A549 (cell line): Measurements from ENCODE around the gene DSCAM.

Experiments
- CBX8 ChIP-seq: fragments of 200-600 bp; sonication (generic); IDR thresholded peaks from 2 replicates; pipeline ENCODE4 v1.6.1; 2016
- CEBPB ChIP-seq, 2 experiments: fragments of >200 bp in 1 of 2; sonication (Bioruptor Twin) in 1 of 2; formaldehyde crosslinking in 1 of 2; IDR thresholded peaks; 2 replicates each; pipeline ENCODE4 v1.6.1; 2012 to 2016
- CTCF ChIP-seq: fragments of >200 bp; sonication (Bioruptor Twin); formaldehyde crosslinking; IDR thresholded peaks from 3 replicates; pipeline ENCODE4 v1.5.1; 2016
- HDAC2 ChIP-seq: fragments of 200-600 bp; sonication (generic); IDR thresholded peaks from 2 replicates; pipeline ENCODE4 v1.6.1; 2016
- MYC ChIP-seq: IDR thresholded peaks from 2 replicates; pipeline ENCODE4 v1.6.1; 2012; ENCODE audit warnings: mild to moderate bottlenecking, inconsistent platforms, low read length, improper control_type of control experiment, borderline replicate concordance
- RCOR1 ChIP-seq: fragments of 150-350 bp; IDR thresholded peaks from 2 replicates; pipeline ENCODE4 v1.6.1; 2014; ENCODE audit warnings: antibody characterized with exemption, low read length, low read depth
- RFX5 ChIP-seq: fragments of 450-650 bp; IDR thresholded peaks from 2 replicates; pipeline ENCODE4 v1.7.1; 2014; ENCODE audit warnings: antibody characterized with exemption, mild to moderate bottlenecking, moderate library complexity
- SMC3 ChIP-seq: fragments of >200 bp; sonication (Bioruptor Twin); formaldehyde crosslinking; IDR thresholded peaks from 3 replicates; pipeline ENCODE4 v1.6.1; 2018; ENCODE audit warnings: inconsistent platforms
- USF2 ChIP-seq: fragments of 450-650 bp; IDR thresholded peaks from 2 replicates; pipeline ENCODE4 v1.6.1; 2014; ENCODE audit warnings: antibody characterized with exemption
- TF ChIP-seq, protein P1 (sequence below): fragments of 250-450 bp; sonication (Bioruptor Pico); IDR thresholded peaks from 2 replicates; pipeline ENCODE4 v1.5.0; 2021; ENCODE audit warnings: mild to moderate bottlenecking, moderate library complexity, borderline replicate concordance

DNA sequence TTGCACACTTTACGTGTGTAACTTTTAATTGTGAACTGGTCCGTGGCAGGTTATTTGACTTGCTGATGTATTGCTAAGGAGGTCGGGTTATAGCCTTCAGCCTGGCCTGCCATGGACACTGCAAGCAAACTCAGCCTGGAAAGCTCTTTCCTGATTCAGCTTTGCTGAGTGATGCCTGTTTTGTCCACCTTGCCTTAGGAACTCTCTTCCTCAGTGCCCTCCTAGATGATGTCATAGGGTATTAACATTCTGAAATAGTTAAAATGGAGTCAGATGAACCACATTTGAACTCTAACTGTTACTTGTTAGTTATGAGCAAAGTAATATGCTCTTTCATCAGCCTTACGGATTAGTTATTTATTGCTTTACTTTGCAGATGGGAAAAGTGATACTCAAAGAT lies 533.7 kb downstream of the DSCAM start:
- no peak for TF ChIP-seq SMC3
- TF ChIP-seq USF2: no peak
- TF ChIP-seq CEBPB (IDR thresholded peaks at IDR 0.05): no peak
- TF ChIP-seq CBX8: no peak
- TF ChIP-seq CTCF: no peak
- TF ChIP-seq RCOR1: no peak
- no peak for TF ChIP-seq HDAC2
- TF ChIP-seq MYC: no peak
- TF ChIP-seq, protein P1, sequence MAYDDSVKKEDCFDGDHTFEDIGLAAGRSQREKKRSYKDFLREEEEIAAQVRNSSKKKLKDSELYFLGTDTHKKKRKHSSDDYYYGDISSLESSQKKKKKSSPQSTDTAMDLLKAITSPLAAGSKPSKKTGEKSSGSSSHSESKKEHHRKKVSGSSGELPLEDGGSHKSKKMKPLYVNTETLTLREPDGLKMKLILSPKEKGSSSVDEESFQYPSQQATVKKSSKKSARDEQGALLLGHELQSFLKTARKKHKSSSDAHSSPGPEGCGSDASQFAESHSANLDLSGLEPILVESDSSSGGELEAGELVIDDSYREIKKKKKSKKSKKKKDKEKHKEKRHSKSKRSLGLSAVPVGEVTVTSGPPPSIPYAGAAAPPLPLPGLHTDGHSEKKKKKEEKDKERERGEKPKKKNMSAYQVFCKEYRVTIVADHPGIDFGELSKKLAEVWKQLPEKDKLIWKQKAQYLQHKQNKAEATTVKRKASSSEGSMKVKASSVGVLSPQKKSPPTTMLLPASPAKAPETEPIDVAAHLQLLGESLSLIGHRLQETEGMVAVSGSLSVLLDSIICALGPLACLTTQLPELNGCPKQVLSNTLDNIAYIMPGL: no peak
- TF ChIP-seq RFX5: no peak
